ENCODE measurements around the gene GASK1B.

GRCh38 chr4:158159718-158160094, 13.1 kb downstream of the GASK1B start:
- TF ChIP-seq EZH2 (IDR thresholded peaks at IDR 0.05; ENCODE audit: borderline replicate concordance, low read length) (no peak), CTCF (IDR thresholded peaks at IDR 0.05; ENCODE audit: low read length) (no peak)
